HEK293 (cell line): ENCODE results near the gene DHX40.

Experiments used
- CTCF ChIA-PET: fragments of 350-600 bp; formaldehyde crosslinking; extraction: SDS; loops from one replicate; lab custom pipeline; 2021; ENCODE audit warnings: antibody characterized with exemption; lab: Yijun Ruan, JAX
- POLR2A ChIA-PET: fragments of 300-600 bp; formaldehyde crosslinking; extraction: SDS; loops from one replicate; lab custom pipeline; 2020; ENCODE audit warnings: antibody characterized with exemption, inconsistent platforms; lab: Yijun Ruan, JAX
- H3K27ac ChIP-seq: fragments of 200-500 bp; sonication (Bioruptor generic); 2 replicates; pipeline ENCODE4 v1.5.1; 2014; ENCODE audit warnings: low read depth, low read length, control low read depth, inconsistent platforms; ENCODE audit errors: extremely low read depth
- H3K36me3 ChIP-seq, 2 experiments: fragments of 200-500 bp in 1 of 2; sonication (Bioruptor generic) in 1 of 2; 1 replicate in 1 of 2; 2 replicates in 1 of 2; pipeline ENCODE4 v1.5.1; 2014 to 2017; ENCODE audit warnings: inconsistent platforms in 2 of 2, low read length in 2 of 2; ENCODE audit not compliant: control insufficient read depth in 2 of 2, insufficient read depth in 1 of 2
- H3K4me1 ChIP-seq: fragments of 200-500 bp; sonication (Bioruptor generic); 2 replicates; pipeline ENCODE4 v1.5.1; 2014; ENCODE audit warnings: mild to moderate bottlenecking, low read length, inconsistent platforms; ENCODE audit not compliant: control insufficient read depth, insufficient read depth
- H3K4me3 ChIP-seq: 2 replicates; pipeline ENCODE4 v1.5.1; 2011; ENCODE audit warnings: low read depth, mild to moderate bottlenecking, control low read depth, low read length, moderate library complexity
- H3K9me3 ChIP-seq: fragments of 200-500 bp; sonication (Bioruptor generic); 2 replicates; pipeline ENCODE4 v1.5.1; 2014; ENCODE audit warnings: low read depth, low read length, inconsistent platforms; ENCODE audit not compliant: control insufficient read depth, insufficient read depth
- BCL11A ChIP-seq: fragments of 450-650 bp; formaldehyde crosslinking; IDR thresholded peaks from 2 replicates; pipeline ENCODE4 v1.5.1; 2016; ENCODE audit warnings: low read depth, missing biosample characterization, missing genetic modification characterization
- INSM2 ChIP-seq: fragments of 450-650 bp; formaldehyde crosslinking; IDR thresholded peaks from 2 replicates; pipeline ENCODE4 v1.5.1; 2016; ENCODE audit warnings: missing biosample characterization, missing genetic modification characterization
- PRDM1 ChIP-seq: fragments of 450-650 bp; formaldehyde crosslinking; IDR thresholded peaks from 2 replicates; pipeline ENCODE4; 2016; ENCODE audit warnings: missing biosample characterization, missing genetic modification characterization
- PRDM6 ChIP-seq: fragments of 450-650 bp; formaldehyde crosslinking; IDR thresholded peaks from 2 replicates; pipeline ENCODE4 v1.5.1; 2017; ENCODE audit warnings: missing biosample characterization, missing genetic modification characterization
- SETDB1 ChIP-seq: IDR thresholded peaks from one replicate; pipeline ENCODE4 v1.6.1; 2017; ENCODE audit warnings: mild to moderate bottlenecking, low read length, moderate library complexity, mixed read lengths; ENCODE audit not compliant: insufficient read length
- SP2 ChIP-seq: fragments of 450-650 bp; formaldehyde crosslinking; IDR thresholded peaks from 2 replicates; pipeline ENCODE4 v1.5.1; 2016; ENCODE audit warnings: missing biosample characterization, missing genetic modification characterization
- YY2 ChIP-seq: fragments of 450-650 bp; formaldehyde crosslinking; IDR thresholded peaks from 2 replicates; pipeline ENCODE4 v1.5.1; 2016; ENCODE audit warnings: missing biosample characterization, missing genetic modification characterization
- ZBTB21 ChIP-seq: fragments of 450-650 bp; formaldehyde crosslinking; IDR thresholded peaks from 2 replicates; pipeline ENCODE4 v1.5.1; 2017; ENCODE audit warnings: missing biosample characterization, missing genetic modification characterization
- ZBTB8A ChIP-seq: fragments of 450-650 bp; formaldehyde crosslinking; IDR thresholded peaks from 2 replicates; pipeline ENCODE4 v1.5.1; 2016; ENCODE audit warnings: missing biosample characterization, missing genetic modification characterization
- ZFP41 ChIP-seq: fragments of 450-650 bp; formaldehyde crosslinking; IDR thresholded peaks from 2 replicates; pipeline ENCODE4 v1.5.1; 2016; ENCODE audit warnings: missing biosample characterization, missing genetic modification characterization, borderline replicate concordance
- ZNF18 ChIP-seq: fragments of 450-650 bp; formaldehyde crosslinking; IDR thresholded peaks from 2 replicates; pipeline ENCODE4 v1.5.1; 2016; ENCODE audit warnings: missing biosample characterization, missing genetic modification characterization
- ZNF24 ChIP-seq: fragments of 450-650 bp; formaldehyde crosslinking; IDR thresholded peaks from 2 replicates; pipeline ENCODE4 v1.5.1; 2016; ENCODE audit warnings: missing biosample characterization, missing genetic modification characterization
- ZNF404 ChIP-seq: fragments of 450-650 bp; formaldehyde crosslinking; IDR thresholded peaks from 2 replicates; pipeline ENCODE4 v1.5.1; 2017; ENCODE audit warnings: missing biosample characterization, missing genetic modification characterization
- ZNF416 ChIP-seq: fragments of 450-650 bp; formaldehyde crosslinking; IDR thresholded peaks from 2 replicates; pipeline ENCODE4 v1.5.1; 2016; ENCODE audit warnings: missing biosample characterization, missing genetic modification characterization
- ZNF449 ChIP-seq: fragments of 450-650 bp; formaldehyde crosslinking; IDR thresholded peaks from 2 replicates; pipeline ENCODE4 v1.5.1; 2017; ENCODE audit warnings: missing biosample characterization, mild to moderate bottlenecking, missing genetic modification characterization, moderate library complexity
- ZNF530 ChIP-seq: fragments of 450-650 bp; formaldehyde crosslinking; IDR thresholded peaks from 2 replicates; pipeline ENCODE4 v1.5.1; 2016; ENCODE audit warnings: low read depth, missing biosample characterization, missing genetic modification characterization
- ZNF555 ChIP-seq: fragments of 450-650 bp; formaldehyde crosslinking; conservative IDR thresholded peaks from 2 replicates; pipeline ENCODE4 v1.5.1; 2017; ENCODE audit warnings: missing biosample characterization, mild to moderate bottlenecking, missing genetic modification characterization, inconsistent platforms
- ZNF654 ChIP-seq: fragments of 450-650 bp; formaldehyde crosslinking; IDR thresholded peaks from 2 replicates; pipeline ENCODE4 v1.5.1; 2016; ENCODE audit warnings: low read depth, missing biosample characterization, missing genetic modification characterization

The DHX40 gene

GRCh38 chr17:59634632-59635541 is 69.5 kb downstream of the DHX40 start:
- H3K36me3 ChIP-seq = peaks cover 0 to 9% of the 10 kb centered on the region in 2 experiments; a peak in 2 of 3 replicates
- no peak overlapping the region for H3K4me3 ChIP-seq
- no peaks in the 10 kb centered on the region for H3K4me1 ChIP-seq
- TF ChIP-seq PRDM6 (tag by site-specific recombination) = peak; percentile 58; the same call in 1 of the 2 replicates
- TF ChIP-seq ZNF530 (tag by site-specific recombination) = no peak
- TF ChIP-seq ZNF449 (tag by site-specific recombination) = peak; percentile 91
- TF ChIP-seq, all 188 proteins: peak for 2
- H3K9me3 ChIP-seq = no peaks in the 10 kb centered on the region
- ChIA-PET POLR2A (interaction anchor here (1.7 kb wide), 1 partner anchor 15 kb away, joined by 5 read pairs; the partner anchor contains the start of gene CLTC), CTCF (interaction anchor here (0.6 to 0.9 kb wide), 4 partner anchors 10 to 305 kb away, joined by 3 read pairs; no protein-coding TSS in a partner anchor)
- no peak overlapping the region for H3K27ac ChIP-seq

- TF ChIP-seq INSM2 (tag by site-specific recombination) (no peak), ZBTB21 (no peak), ZNF654 (tag by site-specific recombination) (no peak), ZNF24 (tag by site-specific recombination) (no peak)
- TF ChIP-seq, all 188 proteins: peak for 0
- H3K9me3 ChIP-seq = no peaks in the 10 kb centered on the region
- no peak overlapping the region for H3K27ac ChIP-seq
- peaks cover 10% of the 10 kb centered on the region for H3K4me1 ChIP-seq
- H3K4me3 ChIP-seq = no peak overlapping the region
- peaks cover 0 to 6% of the 10 kb centered on the region in 2 experiments; a peak in 1 of 3 replicates for H3K36me3 ChIP-seq
- ChIA-PET CTCF (interaction anchor here (0.5 to 0.8 kb wide), 3 partner anchors 23 to 656 kb away, joined by 3 to 6 read pairs (median 5); no protein-coding TSS in a partner anchor), POLR2A (interaction anchor here (1.9 kb wide), 1 partner anchor 18 kb away, joined by 9 read pairs; the partner anchor contains the start of gene CLTC)
These were observed 72.4 kb downstream of the DHX40 start for GRCh38 chr17:59637611-59638310.

- POLR2A ChIA-PET = interaction anchor here (1.9 kb wide), 1 partner anchor 19 kb away, joined by 9 read pairs; the partner anchor contains the start of gene CLTC
- Histone ChIP-seq H3K4me1 (peaks cover 13% of the 10 kb centered on the region), H3K9me3 (no peaks in the 10 kb centered on the region), H3K4me3 (no peak overlapping the region), H3K27ac (no peak overlapping the region), H3K36me3 (peaks cover 0 to 6% of the 10 kb centered on the region in 2 experiments; a peak in 1 of 3 replicates)
- CTCF ChIA-PET = no interaction called here
- TF ChIP-seq ZBTB8A (tag by site-specific recombination) (no peak), ZNF654 (tag by site-specific recombination) (no peak), ZNF416 (tag by site-specific recombination) (no peak), SP2 (no peak), ZFP41 (tag by site-specific recombination) (no peak), PRDM6 (tag by site-specific recombination) (no peak), SETDB1 (no peak), YY2 (no peak), ZNF18 (tag by site-specific recombination) (no peak), ZNF404 (tag by site-specific recombination) (no peak), PRDM1 (tag by site-specific recombination) (no peak), ZNF555 (tag by site-specific recombination) (no peak), BCL11A (tag by site-specific recombination) (no peak)
These were observed 73.1 kb downstream of the DHX40 start for GRCh38 chr17:59638553-59638952.
